K562 (cell line): ENCODE results near the gene SEMA6C. TPM values are rescaled to one million over a fixed set of nuclear protein-coding genes. Genes with fewer than 3 reads are reported as not detected.

ENCODE experiments used
- BMI1 ChIP-seq: fragments of 150-350 bp; IDR thresholded peaks from 2 replicates; pipeline ENCODE4 v1.6.1; 2014; ENCODE audit warnings: low read length
- CHD1 ChIP-seq: fragments of 200-600 bp; sonication (generic); IDR thresholded peaks from one replicate; pipeline ENCODE4 v1.6.1; 2012; ENCODE audit warnings: mild to moderate bottlenecking, moderate library complexity, low read length, inconsistent platforms
- CREM ChIP-seq: IDR thresholded peaks from 2 replicates; pipeline ENCODE4 v1.6.1; 2014; ENCODE audit warnings: antibody characterized with exemption, low read depth
- CUX1 ChIP-seq: fragments of 200-800 bp; sonication (Bioruptor generic); IDR thresholded peaks from 2 replicates; pipeline ENCODE4 v1.6.1; 2016; ENCODE audit warnings: missing genetic modification characterization, missing compliant biosample characterization
- ETS1 ChIP-seq: conservative IDR thresholded peaks from 2 replicates; pipeline ENCODE4 v1.6.1; 2011; ENCODE audit warnings: low read depth, mild to moderate bottlenecking, low read length; ENCODE audit not compliant: control insufficient read depth
- HMG20A ChIP-seq: fragments of 450-650 bp; formaldehyde crosslinking; conservative IDR thresholded peaks from 2 replicates; pipeline ENCODE4 v1.4.0; 2020; ENCODE audit warnings: mild to moderate bottlenecking, mixed read lengths
- JUN ChIP-seq, 2 experiments: sonication (generic) in 1 of 2; formaldehyde crosslinking in 1 of 2; IDR thresholded peaks; 2 replicates each; pipeline versions ENCODE4 v1.6.1 to v1.8.0; 2012 to 2022; ENCODE audit warnings: borderline replicate concordance in 2 of 2, mild to moderate bottlenecking in 2 of 2, improper control_type of control experiment in 1 of 2, low read depth in 1 of 2, low read length in 1 of 2, missing genetic modification reagents in 1 of 2
- KDM1A ChIP-seq, 2 experiments: fragments of 450-650 bp; IDR thresholded peaks; 2 replicates each; pipeline ENCODE4 v1.6.1; 2016; ENCODE audit warnings: mild to moderate bottlenecking in 2 of 2
- KDM2B ChIP-seq: fragments of 250-450 bp; sonication (Bioruptor Pico); IDR thresholded peaks from 2 replicates; pipeline ENCODE4 v1.8.0; 2021; ENCODE audit warnings: mild to moderate bottlenecking, moderate library complexity
- MAX ChIP-seq: sonication (generic); formaldehyde crosslinking; IDR thresholded peaks from 2 replicates; pipeline ENCODE4 v1.9.0; 2022; ENCODE audit warnings: mild to moderate bottlenecking, missing genetic modification reagents
- MLLT1 ChIP-seq, 2 experiments: fragments of 450-650 bp; IDR thresholded peaks; 2 replicates each; pipeline ENCODE4 v1.6.1; 2016
- MYNN ChIP-seq, 2 experiments: sonication (generic); formaldehyde crosslinking in 1 of 2; IDR thresholded peaks; 2 replicates each; pipeline versions ENCODE4 v1.5.0 to v1.6.1; 2016 to 2020; ENCODE audit warnings: antibody characterized with exemption in 1 of 2, missing genetic modification reagents in 1 of 2
- PTTG1 ChIP-seq: fragments of 450-650 bp; IDR thresholded peaks from 2 replicates; pipeline ENCODE4 v1.6.1; 2016; ENCODE audit warnings: low read depth, mild to moderate bottlenecking, missing genetic modification characterization, missing compliant biosample characterization
- VEZF1 ChIP-seq: fragments of 200-800 bp; sonication (Bioruptor generic); IDR thresholded peaks from 2 replicates; pipeline ENCODE4 v1.6.1; 2017; ENCODE audit warnings: missing genetic modification characterization, missing compliant biosample characterization
- ZKSCAN1 ChIP-seq: fragments of 150-350 bp; IDR thresholded peaks from 2 replicates; pipeline ENCODE4 v1.6.1; 2016; ENCODE audit warnings: low read depth, low read length
- ZNF586 ChIP-seq: fragments of 450-650 bp; formaldehyde crosslinking; conservative IDR thresholded peaks from 2 replicates; pipeline ENCODE4 v1.4.0; 2020; ENCODE audit warnings: mild to moderate bottlenecking, moderate library complexity
- ZNF589 ChIP-seq: fragments of 200-800 bp; sonication (Bioruptor generic); IDR thresholded peaks from 2 replicates; pipeline ENCODE4 v1.6.1; 2016; ENCODE audit warnings: low read depth, missing genetic modification characterization, missing compliant biosample characterization
- polyA plus RNA-seq, 8 experiments: library from polyadenylated mRNA; depleted of rRNA in 4 of 8; stranded (reverse) in 5 of 8; unstranded in 3 of 8; fragments of >200 nt; fragmentation: Nextera tagmentation in 2 of 8; fragmentation: Illumina TruSeq in 1 of 8; extraction: Ambion mirVana in 2 of 8; extraction: Trizol in 1 of 8; gene quantifications; 2 replicates each; pipeline versions ENCODE4 v1.2.1 to v1.2.3, GENCODE V29; 2011 to 2014; ENCODE audit warnings: inconsistent platforms in 1 of 8, missing spikeins in 1 of 8
- total RNA-seq, 7 experiments: library from RNA; depleted of rRNA in 6 of 7; stranded (reverse); fragments of >200 nt in 6 of 7; fragmentation: Illumina TruSeq in 2 of 7; extraction: Trizol in 2 of 7; gene quantifications; 2 replicates each; pipeline versions ENCODE4 v1.2.1 to v1.2.3, GENCODE V29; 2011 to 2021; ENCODE audit warnings: low replicate concordance in 1 of 7

Gene SEMA6C
- total and polyA plus RNA-seq, 9 of the 15 experiments (the other 6 are each of a cell fraction or from before 2014, with no cell fraction given) = 0.03 to 4.6 (median 0.95) TPM

GRCh38 chr1:151165738-151166504, 19.5 kb upstream of the SEMA6C start, which contains the start of the genes LYSMD1 and SCNM1 (continued):
- TF ChIP-seq CUX1 (CRISPR knock-in tag) = no peak
- no peak for TF ChIP-seq ZNF586
- peak; percentile 75 for TF ChIP-seq MAX
- 0 out of 2 replicates have a peak, but pooled peaks have one; percentile 62 for TF ChIP-seq MYNN (IDR thresholded peaks at IDR 0.05)
- no peak for TF ChIP-seq MYNN (CRISPR knock-in tag; IDR thresholded peaks at IDR 0.05)
- TF ChIP-seq VEZF1 = peak; percentile 46
- TF ChIP-seq CREM = peak; percentile 96
- TF ChIP-seq ZNF589 (CRISPR knock-in tag) = peak; percentile 91
- peak; percentile 100 for TF ChIP-seq ETS1
- peak; percentile 85; the same call in 1 of the 2 replicates for TF ChIP-seq JUN (IDR thresholded peaks at IDR 0.05; ENCODE audit: borderline replicate concordance, low read depth, low read length)
- no peak for TF ChIP-seq JUN (CRISPR knock-in tag; IDR thresholded peaks at IDR 0.05; ENCODE audit: borderline replicate concordance)
- TF ChIP-seq KDM2B = no peak
- TF ChIP-seq KDM1A (IDR thresholded peaks at IDR 0.05) = no peak
- no peak for TF ChIP-seq BMI1
- TF ChIP-seq MLLT1 (IDR thresholded peaks at IDR 0.05) = no peak; a peak in 1 of 4 replicates
- TF ChIP-seq PTTG1 (tag) = 0 out of 2 replicates have a peak, but pooled peaks have one; percentile 7
- peak; percentile 33 for TF ChIP-seq CHD1
- TF ChIP-seq HMG20A (CRISPR knock-in tag) = no peak
- TF ChIP-seq ZKSCAN1 = peak; percentile 25; the same call in 1 of the 2 replicates
